ENCODE measurements around the gene SLC25A22.
A peak's percentile ranks its signal among the peaks of the same experiment; 100 is the strongest.

Gene SLC25A22

GRCh38 chr11:820655-821511, 22.8 kb upstream of the SLC25A22 start:
- peak; percentile 63 for DNase-seq (ENCODE audit: low read depth)
- TF ChIP-seq, protein P1, sequence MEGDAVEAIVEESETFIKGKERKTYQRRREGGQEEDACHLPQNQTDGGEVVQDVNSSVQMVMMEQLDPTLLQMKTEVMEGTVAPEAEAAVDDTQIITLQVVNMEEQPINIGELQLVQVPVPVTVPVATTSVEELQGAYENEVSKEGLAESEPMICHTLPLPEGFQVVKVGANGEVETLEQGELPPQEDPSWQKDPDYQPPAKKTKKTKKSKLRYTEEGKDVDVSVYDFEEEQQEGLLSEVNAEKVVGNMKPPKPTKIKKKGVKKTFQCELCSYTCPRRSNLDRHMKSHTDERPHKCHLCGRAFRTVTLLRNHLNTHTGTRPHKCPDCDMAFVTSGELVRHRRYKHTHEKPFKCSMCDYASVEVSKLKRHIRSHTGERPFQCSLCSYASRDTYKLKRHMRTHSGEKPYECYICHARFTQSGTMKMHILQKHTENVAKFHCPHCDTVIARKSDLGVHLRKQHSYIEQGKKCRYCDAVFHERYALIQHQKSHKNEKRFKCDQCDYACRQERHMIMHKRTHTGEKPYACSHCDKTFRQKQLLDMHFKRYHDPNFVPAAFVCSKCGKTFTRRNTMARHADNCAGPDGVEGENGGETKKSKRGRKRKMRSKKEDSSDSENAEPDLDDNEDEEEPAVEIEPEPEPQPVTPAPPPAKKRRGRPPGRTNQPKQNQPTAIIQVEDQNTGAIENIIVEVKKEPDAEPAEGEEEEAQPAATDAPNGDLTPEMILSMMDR (IDR thresholded peaks at IDR 0.05; ENCODE audit: low read length, missing control alignments): no peak
- peak overlapping the region; percentile 70 for H3K4me3 ChIP-seq (replicated peaks; ENCODE audit: low read depth, low read length)

GRCh38 chr11:819943-820649, 22.0 kb upstream of the SLC25A22 start:
- DNase-seq (ENCODE audit: low read depth): peak; percentile 75
- H3K4me3 ChIP-seq (replicated peaks; ENCODE audit: low read depth, low read length): peak overlapping the region; percentile 70
- TF ChIP-seq, protein P1 (IDR thresholded peaks at IDR 0.05; ENCODE audit: low read length, missing control alignments): no peak

DNA sequence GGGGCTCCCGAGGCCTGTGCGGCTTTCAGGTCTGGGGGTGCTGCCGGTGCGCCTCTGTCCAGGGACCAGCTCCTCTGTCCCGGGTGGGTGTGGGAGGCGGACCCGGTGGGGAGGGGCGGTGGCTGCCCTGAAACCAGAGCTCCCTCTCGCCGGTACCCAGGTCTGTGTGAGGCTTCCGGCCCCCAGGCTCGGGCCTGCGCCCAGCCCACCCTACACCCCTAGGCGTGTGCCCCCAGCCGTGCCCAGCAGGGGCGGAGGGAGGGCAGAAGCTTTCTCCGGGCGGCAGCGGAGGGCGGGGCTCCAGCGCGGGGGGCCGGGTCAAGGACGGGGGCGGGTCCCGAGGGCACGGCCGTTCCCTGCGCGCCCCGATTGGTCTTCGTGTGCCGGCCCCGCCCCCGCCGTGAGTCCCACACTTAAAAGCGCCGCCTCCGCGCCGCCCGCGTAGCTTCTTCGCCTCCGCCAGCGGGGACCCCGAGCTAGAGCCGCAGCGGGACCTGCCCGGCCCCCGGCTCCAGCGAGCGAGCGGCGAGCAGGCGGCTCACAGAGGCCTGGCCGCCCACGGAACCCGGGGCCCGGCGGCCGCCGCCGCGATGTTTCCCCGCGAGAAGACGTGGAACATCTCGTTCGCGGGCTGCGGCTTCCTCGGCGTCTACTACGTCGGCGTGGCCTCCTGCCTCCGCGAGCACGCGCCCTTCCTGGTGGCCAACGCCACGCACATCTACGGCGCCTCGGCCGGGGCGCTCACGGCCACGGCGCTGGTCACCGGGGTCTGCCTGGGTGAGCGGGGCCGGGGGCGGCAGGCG, 21.2 kb upstream of the SLC25A22 start:
- peak overlapping the region; percentile 70 for H3K4me3 ChIP-seq (replicated peaks; ENCODE audit: low read depth, low read length)
- DNase-seq (ENCODE audit: low read depth): peak; percentile 85
- TF ChIP-seq, protein P1 (IDR thresholded peaks at IDR 0.05; ENCODE audit: low read length, missing control alignments): no peak

DNA sequence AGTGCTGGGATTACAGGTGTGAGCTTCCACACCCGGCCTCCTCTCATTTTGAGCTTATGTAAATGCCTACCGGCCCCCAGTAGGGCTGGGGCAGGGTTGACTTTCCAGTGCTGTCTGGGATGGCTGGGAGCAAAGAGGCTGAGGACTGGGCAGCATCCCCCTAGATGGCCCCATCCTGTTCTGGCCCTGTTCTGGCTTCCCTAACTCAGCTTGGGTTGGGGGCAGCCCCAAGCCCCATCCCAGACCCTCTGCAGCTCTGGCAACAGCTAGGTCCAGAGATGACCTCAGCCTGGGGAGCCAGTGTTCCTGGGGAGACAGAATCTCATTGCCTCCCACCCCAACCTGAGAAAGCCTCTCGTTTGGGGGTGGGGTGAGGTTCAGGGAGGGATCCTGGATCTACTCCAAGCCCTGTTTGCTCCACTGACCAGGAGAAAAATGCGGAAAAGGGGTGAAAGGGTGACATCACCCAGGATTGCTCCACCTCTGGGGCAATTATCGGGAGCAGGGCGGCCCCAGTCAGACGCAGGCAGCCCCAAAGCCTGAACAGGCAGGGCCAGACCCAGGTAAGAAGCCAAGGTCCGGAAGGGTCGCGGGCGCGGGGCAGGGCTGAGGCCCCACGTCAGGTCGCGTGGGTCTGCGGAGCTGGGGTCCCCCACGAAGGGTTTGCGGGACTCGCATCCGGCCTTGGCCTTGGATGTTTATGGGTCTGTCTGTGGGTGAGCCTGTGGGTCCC, 20.5 kb upstream of the SLC25A22 start, which contains the start of gene PNPLA2:
TSS of gene PNPLA2 (plus strand) at position 519 of the 733 bp plus-strand sequence. CDS start 805 bp downstream, outside the sequence.
- DNase-seq (ENCODE audit: low read depth): peak; percentile 57
- peak within 1 kb of the TSS; percentile 70 for H3K4me3 ChIP-seq (replicated peaks; ENCODE audit: low read depth, low read length)
- TF ChIP-seq, protein P1 (IDR thresholded peaks at IDR 0.05; ENCODE audit: low read length, missing control alignments): no peak

DNA sequence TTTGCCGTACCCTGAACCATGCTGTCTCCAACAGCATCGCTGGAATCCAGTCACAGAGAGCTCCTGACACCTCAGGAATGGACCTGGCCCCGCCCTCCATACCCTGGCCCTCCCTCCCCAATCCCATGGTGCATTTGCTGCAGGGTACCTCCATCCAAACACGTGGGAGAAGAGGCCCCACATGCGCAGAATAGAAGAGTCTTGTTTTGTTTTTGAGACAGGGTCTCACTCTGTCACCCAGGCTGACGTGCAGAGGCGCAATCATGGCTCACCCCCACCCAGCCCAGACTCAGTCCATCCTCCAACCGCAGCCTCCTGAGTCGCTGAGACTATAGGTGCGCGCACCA, 18.3 kb upstream of the SLC25A22 start:
- TF ChIP-seq, protein P1 (IDR thresholded peaks at IDR 0.05; ENCODE audit: low read length, missing control alignments): no peak
- no peak overlapping the region for H3K4me3 ChIP-seq (replicated peaks; ENCODE audit: low read depth, low read length)
- no peak for DNase-seq (ENCODE audit: low read depth)

Data from fibroblast of pulmonary artery (primary cell).